ENCODE results near the gene BEST3. TPM values are rescaled to one million over a fixed set of nuclear protein-coding genes. Genes with fewer than 3 reads are reported as not detected.

Gene BEST3
- total RNA-seq, result 45.4 TPM

- H3K9me3 ChIP-seq (ENCODE audit: control insufficient read depth in 3 of 3, low read length in 3 of 3), result no peaks in the 10 kb centered on the region
- H3K27ac ChIP-seq (ENCODE audit: low read depth, low read length), result peak within 1 kb of the TSS; percentile 89
- H3K4me3 ChIP-seq (ENCODE audit: low read length in 3 of 3), result peak within 1 kb of the TSS; percentile 68 to 79 (median 75)
- peaks cover 9 to 18% (median 9%) of the 10 kb centered on the region in 3 donors for H3K4me1 ChIP-seq (ENCODE audit: control insufficient read depth in 3 of 3, insufficient read depth in 3 of 3, low read length in 3 of 3)
- H3K36me3 ChIP-seq (ENCODE audit: control insufficient read depth in 3 of 3, insufficient read depth in 3 of 3, low read length in 3 of 3), result no peaks in the 10 kb centered on the region
- H3K9ac ChIP-seq (ENCODE audit: low read depth in 1 of 3, low read length in 3 of 3), result peak within 1 kb of the TSS; percentile 81 to 85 (median 82)
- H3K27me3 ChIP-seq (ENCODE audit: control insufficient read depth in 3 of 3, insufficient read depth in 3 of 3, low read length in 3 of 3), result no peaks in the 10 kb centered on the region
Observed at GRCh38 chr12:69698769-69699540, at the start of gene BEST3. BEST3 (minus strand) TSS chr12:69699303; CDS start chr12:69697798, 1,505 bp downstream.

GRCh38 chr12:69744109-69744508 lies 45.0 kb upstream of the BEST3 start:
- no peaks in the 10 kb centered on the region for H3K27me3 ChIP-seq (ENCODE audit: control insufficient read depth in 3 of 3, insufficient read depth in 3 of 3, low read length in 3 of 3)
- no peaks in the 10 kb centered on the region for H3K36me3 ChIP-seq (ENCODE audit: control insufficient read depth in 3 of 3, insufficient read depth in 3 of 3, low read length in 3 of 3)
- H3K4me3 ChIP-seq (ENCODE audit: low read length in 3 of 3), result no peak overlapping the region
- H3K4me1 ChIP-seq (ENCODE audit: control insufficient read depth in 3 of 3, insufficient read depth in 3 of 3, low read length in 3 of 3), result peaks cover 5 to 8% (median 5%) of the 10 kb centered on the region in 3 donors
- no peak overlapping the region for H3K27ac ChIP-seq (ENCODE audit: low read depth, low read length)
- no peaks in the 10 kb centered on the region for H3K9me3 ChIP-seq (ENCODE audit: control insufficient read depth in 3 of 3, low read length in 3 of 3)
- no peak overlapping the region for H3K9ac ChIP-seq (ENCODE audit: low read depth in 1 of 3, low read length in 3 of 3)

- H3K4me1 ChIP-seq (ENCODE audit: control insufficient read depth in 3 of 3, insufficient read depth in 3 of 3, low read length in 3 of 3), result peaks cover 5 to 11% (median 10%) of the 10 kb centered on the region in 3 donors
- no peaks in the 10 kb centered on the region for H3K9me3 ChIP-seq (ENCODE audit: control insufficient read depth in 3 of 3, low read length in 3 of 3)
- H3K27me3 ChIP-seq (ENCODE audit: control insufficient read depth in 3 of 3, insufficient read depth in 3 of 3, low read length in 3 of 3), result no peaks in the 10 kb centered on the region
- H3K36me3 ChIP-seq (ENCODE audit: control insufficient read depth in 3 of 3, insufficient read depth in 3 of 3, low read length in 3 of 3), result no peaks in the 10 kb centered on the region
- H3K27ac ChIP-seq (ENCODE audit: low read depth, low read length), result peak overlapping the region; percentile 5
- peak overlapping the region; percentile 79 to 90 (median 81) for H3K4me3 ChIP-seq (ENCODE audit: low read length in 3 of 3)
- H3K9ac ChIP-seq (ENCODE audit: low read depth in 1 of 3, low read length in 3 of 3), result peak overlapping the region; percentile 23 to 76 (median 69)
Observed at GRCh38 chr12:69739287-69740191, 40.4 kb upstream of the BEST3 start.

GRCh38 chr12:69738351-69739286 lies 39.5 kb upstream of the BEST3 start, which contains the start of gene RAB3IP:
RAB3IP (plus strand) TSS chr12:69738860; CDS start chr12:69755409, 16,549 bp downstream.
- peaks cover 5 to 11% (median 10%) of the 10 kb centered on the region in 3 donors for H3K4me1 ChIP-seq (ENCODE audit: control insufficient read depth in 3 of 3, insufficient read depth in 3 of 3, low read length in 3 of 3)
- H3K27me3 ChIP-seq (ENCODE audit: control insufficient read depth in 3 of 3, insufficient read depth in 3 of 3, low read length in 3 of 3), result no peaks in the 10 kb centered on the region
- H3K9ac ChIP-seq (ENCODE audit: low read depth in 1 of 3, low read length in 3 of 3), result peak within 1 kb of the TSS; percentile 66 to 77 (median 76)
- no peaks in the 10 kb centered on the region for H3K36me3 ChIP-seq (ENCODE audit: control insufficient read depth in 3 of 3, insufficient read depth in 3 of 3, low read length in 3 of 3)
- peak within 1 kb of the TSS; percentile 79 to 90 (median 81) for H3K4me3 ChIP-seq (ENCODE audit: low read length in 3 of 3)
- H3K27ac ChIP-seq (ENCODE audit: low read depth, low read length), result peak within 1 kb of the TSS; percentile 42
- no peaks in the 10 kb centered on the region for H3K9me3 ChIP-seq (ENCODE audit: control insufficient read depth in 3 of 3, low read length in 3 of 3)

GRCh38 chr12:69733638-69734037 lies 34.5 kb upstream of the BEST3 start:
- Histone ChIP-seq H3K27ac (ENCODE audit: low read depth, low read length) (no peak overlapping the region), H3K4me1 (ENCODE audit: control insufficient read depth in 3 of 3, insufficient read depth in 3 of 3, low read length in 3 of 3) (peaks cover 0 to 4% (median 3%) of the 10 kb centered on the region in 3 donors), H3K9me3 (ENCODE audit: control insufficient read depth in 3 of 3, low read length in 3 of 3) (no peaks in the 10 kb centered on the region), H3K27me3 (ENCODE audit: control insufficient read depth in 3 of 3, insufficient read depth in 3 of 3, low read length in 3 of 3) (no peaks in the 10 kb centered on the region), H3K4me3 (ENCODE audit: low read length in 3 of 3) (no peak overlapping the region), H3K9ac (ENCODE audit: low read depth in 1 of 3, low read length in 3 of 3) (no peak overlapping the region), H3K36me3 (ENCODE audit: control insufficient read depth in 3 of 3, insufficient read depth in 3 of 3, low read length in 3 of 3) (no peaks in the 10 kb centered on the region)

- Histone ChIP-seq H3K9me3 (ENCODE audit: control insufficient read depth in 3 of 3, low read length in 3 of 3) (no peaks in the 10 kb centered on the region), H3K9ac (ENCODE audit: low read depth in 1 of 3, low read length in 3 of 3) (no peak overlapping the region), H3K27ac (ENCODE audit: low read depth, low read length) (no peak overlapping the region), H3K4me3 (ENCODE audit: low read length in 3 of 3) (no peak overlapping the region), H3K27me3 (ENCODE audit: control insufficient read depth in 3 of 3, insufficient read depth in 3 of 3, low read length in 3 of 3) (no peaks in the 10 kb centered on the region), H3K4me1 (ENCODE audit: control insufficient read depth in 3 of 3, insufficient read depth in 3 of 3, low read length in 3 of 3) (no peaks in the 10 kb centered on the region), H3K36me3 (ENCODE audit: control insufficient read depth in 3 of 3, insufficient read depth in 3 of 3, low read length in 3 of 3) (no peaks in the 10 kb centered on the region)
Observed at GRCh38 chr12:69732088-69732487, 33.0 kb upstream of the BEST3 start.

GRCh38 chr12:69726922-69727321 lies 27.8 kb upstream of the BEST3 start:
- Histone ChIP-seq H3K9ac (ENCODE audit: low read depth in 1 of 3, low read length in 3 of 3) (no peak overlapping the region), H3K9me3 (ENCODE audit: control insufficient read depth in 3 of 3, low read length in 3 of 3) (peaks cover 0 to 2% (median 0%) of the 10 kb centered on the region in 3 donors), H3K36me3 (ENCODE audit: control insufficient read depth in 3 of 3, insufficient read depth in 3 of 3, low read length in 3 of 3) (no peaks in the 10 kb centered on the region), H3K27me3 (ENCODE audit: control insufficient read depth in 3 of 3, insufficient read depth in 3 of 3, low read length in 3 of 3) (no peaks in the 10 kb centered on the region), H3K27ac (ENCODE audit: low read depth, low read length) (no peak overlapping the region), H3K4me3 (ENCODE audit: low read length in 3 of 3) (no peak overlapping the region), H3K4me1 (ENCODE audit: control insufficient read depth in 3 of 3, insufficient read depth in 3 of 3, low read length in 3 of 3) (no peaks in the 10 kb centered on the region)

- Histone ChIP-seq H3K36me3 (ENCODE audit: control insufficient read depth in 3 of 3, insufficient read depth in 3 of 3, low read length in 3 of 3) (no peaks in the 10 kb centered on the region), H3K27me3 (ENCODE audit: control insufficient read depth in 3 of 3, insufficient read depth in 3 of 3, low read length in 3 of 3) (no peaks in the 10 kb centered on the region), H3K9me3 (ENCODE audit: control insufficient read depth in 3 of 3, low read length in 3 of 3) (peaks cover 0 to 2% (median 0%) of the 10 kb centered on the region in 3 donors), H3K9ac (ENCODE audit: low read depth in 1 of 3, low read length in 3 of 3) (no peak overlapping the region), H3K4me1 (ENCODE audit: control insufficient read depth in 3 of 3, insufficient read depth in 3 of 3, low read length in 3 of 3) (peaks cover 0 to 10% (median 0%) of the 10 kb centered on the region in 3 donors), H3K27ac (ENCODE audit: low read depth, low read length) (no peak overlapping the region), H3K4me3 (ENCODE audit: low read length in 3 of 3) (no peak overlapping the region)
Observed at GRCh38 chr12:69720750-69721149, 21.6 kb upstream of the BEST3 start.
